Peyer's patch (tissue), 4 donors: ENCODE data around the gene VSIR. TPM values are rescaled to one million over a fixed set of nuclear protein-coding genes. Genes with fewer than 3 reads are reported as not detected.

Experiments
- DNase-seq, 3 donors: peaks; one replicate each; pipeline ENCODE4 v3.0.0-alpha.2; 2017 to 2019
- H3K27ac ChIP-seq, 4 donors: fragments of 200-600 bp; sonication (generic); one replicate each; pipeline ENCODE4 v1.5.1; 2016 to 2019
- H3K27me3 ChIP-seq, 2 donors: fragments of 200-600 bp; sonication (generic); one replicate each; pipeline ENCODE4 v1.5.1; 2019
- H3K36me3 ChIP-seq, 3 donors: fragments of 200-600 bp; sonication (generic); one replicate each; pipeline ENCODE4 v1.5.1; 2016 to 2019
- H3K4me1 ChIP-seq, 4 donors: fragments of 200-600 bp; sonication (generic); one replicate each; pipeline ENCODE4 v1.5.1; 2016 to 2019
- H3K4me3 ChIP-seq, 4 donors: fragments of 200-600 bp; sonication (generic); 1 replicate in 3 of 4; 2 replicates in 1 of 4; pipeline ENCODE4 v1.5.1; 2016 to 2019; ENCODE audit warnings: mild to moderate bottlenecking in 1 of 4
- H3K9me3 ChIP-seq, 4 donors: fragments of 200-600 bp; sonication (generic); one replicate each; pipeline ENCODE4 v1.5.1; 2016 to 2019; ENCODE audit warnings: mild to moderate bottlenecking in 1 of 4
- CTCF ChIP-seq, 6 experiments: fragments of 450-650 bp in 4 of 6; fragments of 200-600 bp in 2 of 6; sonication (generic) in 1 of 6; IDR thresholded peaks; one replicate each; pipeline ENCODE4 v1.5.1; 2017 to 2019; ENCODE audit warnings: antibody characterized with exemption in 6 of 6, mild to moderate bottlenecking in 3 of 6, moderate library complexity in 1 of 6
- POLR2A ChIP-seq, 2 donors: fragments of 450-650 bp; IDR thresholded peaks; one replicate each; pipeline ENCODE4 v1.5.1; 2017; ENCODE audit warnings: antibody characterized with exemption in 2 of 2, mild to moderate bottlenecking in 2 of 2, moderate library complexity in 2 of 2
- total RNA-seq, 4 donors: library from RNA; depleted of rRNA; stranded (reverse); fragments of >200 nt; gene quantifications; one replicate each; pipeline ENCODE4 v1.1.0, GENCODE V29; 2016

VSIR gene
- total RNA-seq, 4 donors from 2014 or later: 38.0 to 169 (median 127) TPM

GRCh38 chr10:71741029-71741428 lies 32.3 kb downstream of the VSIR start:
- Histone ChIP-seq H3K27me3 (no peaks in the 10 kb centered on the region), H3K9me3 (no peaks in the 10 kb centered on the region), H3K4me1 (peaks cover 2 to 40% (median 23%) of the 10 kb centered on the region in 4 donors), H3K36me3 (no peaks in the 10 kb centered on the region), H3K4me3 (no peak overlapping the region), H3K27ac (peak overlapping the region in 2 of 4 donors; percentile 32 to 33)
- TF ChIP-seq CTCF (IDR thresholded peaks at IDR 0.05) (no peak), POLR2A (IDR thresholded peaks at IDR 0.05) (no peak)
- no peak for DNase-seq

GRCh38 chr10:71740069-71740653 lies 33.2 kb downstream of the VSIR start:
- Histone ChIP-seq H3K4me1 (peaks cover 0 to 40% (median 28%) of the 10 kb centered on the region in 4 donors), H3K9me3 (no peaks in the 10 kb centered on the region), H3K4me3 (no peak overlapping the region), H3K36me3 (no peaks in the 10 kb centered on the region), H3K27ac (peak overlapping the region in 2 of 4 donors; percentile 0 to 33), H3K27me3 (no peaks in the 10 kb centered on the region)
- TF ChIP-seq POLR2A (IDR thresholded peaks at IDR 0.05): no peak
- TF ChIP-seq CTCF (IDR thresholded peaks at IDR 0.05): peak in 1 of 6 experiments; percentile 24
- DNase-seq: no peak

GRCh38 chr10:71739358-71739900 lies 33.9 kb downstream of the VSIR start:
- TF ChIP-seq POLR2A (IDR thresholded peaks at IDR 0.05): no peak
- TF ChIP-seq CTCF (IDR thresholded peaks at IDR 0.05): no peak
- peaks cover 0 to 45% (median 30%) of the 10 kb centered on the region in 4 donors for H3K4me1 ChIP-seq
- no peak overlapping the region for H3K4me3 ChIP-seq
- H3K9me3 ChIP-seq: no peaks in the 10 kb centered on the region
- H3K27ac ChIP-seq: peak overlapping the region in 1 of 4 donors; percentile 33
- H3K27me3 ChIP-seq: no peaks in the 10 kb centered on the region
- no peaks in the 10 kb centered on the region for H3K36me3 ChIP-seq
- DNase-seq: no peak

GRCh38 chr10:71737834-71738197 lies 35.5 kb downstream of the VSIR start:
- H3K27me3 ChIP-seq: no peaks in the 10 kb centered on the region
- H3K4me1 ChIP-seq: peaks cover 0 to 45% (median 30%) of the 10 kb centered on the region in 4 donors
- H3K9me3 ChIP-seq: no peaks in the 10 kb centered on the region
- H3K4me3 ChIP-seq: no peak overlapping the region
- peak overlapping the region; percentile 65 to 82 (median 81) for H3K27ac ChIP-seq
- DNase-seq: no peak
- no peaks in the 10 kb centered on the region for H3K36me3 ChIP-seq
- no peak for TF ChIP-seq POLR2A (IDR thresholded peaks at IDR 0.05)
- TF ChIP-seq CTCF (IDR thresholded peaks at IDR 0.05): no peak

GRCh38 chr10:71737001-71737833 lies 36.1 kb downstream of the VSIR start:
- no peak for TF ChIP-seq CTCF (IDR thresholded peaks at IDR 0.05)
- TF ChIP-seq POLR2A (IDR thresholded peaks at IDR 0.05): no peak
- Histone ChIP-seq H3K4me1 (peaks cover 0 to 45% (median 30%) of the 10 kb centered on the region in 4 donors), H3K27ac (peak overlapping the region; percentile 65 to 82 (median 81)), H3K9me3 (no peaks in the 10 kb centered on the region), H3K36me3 (no peaks in the 10 kb centered on the region), H3K27me3 (no peaks in the 10 kb centered on the region), H3K4me3 (no peak overlapping the region)
- DNase-seq: no peak
